ENCODE data around the gene SMOC2. TPM values are rescaled to one million over a fixed set of nuclear protein-coding genes. Genes with fewer than 3 reads are reported as not detected.

The SMOC2 gene
- total and polyA plus RNA-seq, 2 of the 4 experiments (the other 2 are of a cell fraction) = not detected

DNA sequence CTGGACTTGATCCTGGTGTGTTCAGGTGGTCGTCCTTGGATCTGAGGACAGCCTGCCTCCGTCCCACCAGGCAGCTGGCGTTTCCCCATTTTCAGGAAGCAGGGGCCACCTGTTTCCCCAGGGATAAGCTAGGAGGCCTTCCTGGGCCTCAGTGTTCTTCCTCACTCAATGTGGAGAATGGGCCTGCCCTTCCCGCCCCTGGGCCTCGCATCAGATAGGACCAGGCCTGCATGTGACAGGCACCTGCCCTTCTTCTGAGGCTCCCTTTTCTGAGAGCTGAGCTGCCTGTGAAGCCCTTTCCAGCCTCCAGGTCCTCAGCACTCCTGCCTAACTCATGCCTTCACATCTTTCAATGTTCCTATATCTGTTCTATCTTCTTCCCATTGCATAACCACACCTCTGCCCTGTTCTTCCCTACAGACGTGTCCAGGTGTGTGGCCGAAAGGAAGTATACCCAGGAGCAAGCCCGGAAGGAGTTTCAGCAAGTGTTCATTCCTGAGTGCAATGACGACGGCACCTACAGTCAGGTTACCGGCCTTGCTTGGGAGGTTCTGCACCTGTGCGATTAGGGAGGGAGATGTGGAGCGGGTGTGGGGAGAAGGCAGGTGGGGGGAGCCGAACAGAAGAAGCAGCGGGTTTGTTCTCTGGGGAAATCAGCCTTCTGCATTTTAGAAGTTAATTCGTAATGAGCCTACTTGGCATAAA, 85.1 kb downstream of the SMOC2 start:
- Histone ChIP-seq H3K27ac (ENCODE audit: insufficient read depth, low read length) (no peak overlapping the region), H2AFZ (replicated peaks; ENCODE audit: low read length, poor library complexity) (no peak overlapping the region), H3K4ac (ENCODE audit: low read depth, low read length) (no peak overlapping the region), H3K56ac (ENCODE audit: extremely low read depth, insufficient read depth, low read length) (no peak overlapping the region), H2AK9ac (replicated peaks; ENCODE audit: low read depth, low read length, poor library complexity) (no peak overlapping the region), H4K8ac (ENCODE audit: low read depth in 2 of 2, low read length in 2 of 2) (no peak overlapping the region), H4K5ac (ENCODE audit: low read depth, low read length) (no peak overlapping the region), H3K9me1 (ENCODE audit: insufficient read depth, low read length) (no peaks in the 10 kb centered on the region), H3K4me1 (ENCODE audit: control insufficient read depth, insufficient read depth, low read length) (no peaks in the 10 kb centered on the region), H3K23ac (ENCODE audit: low read depth, low read length) (no peak overlapping the region), H2BK15ac (ENCODE audit: low read depth, low read length) (no peak overlapping the region), H4K20me1 (ENCODE audit: insufficient read depth, low read length) (no peaks in the 10 kb centered on the region), H2BK5ac (ENCODE audit: low read depth, low read length, poor library complexity, severe bottlenecking) (no peak overlapping the region), H3K4me3 (ENCODE audit: insufficient read depth, low read depth, low read length) (no peak overlapping the region), H3K14ac (replicated peaks; ENCODE audit: low read depth, low read length) (no peak overlapping the region), H2AK5ac (ENCODE audit: low read depth, low read length) (no peak overlapping the region), H4K91ac (ENCODE audit: insufficient read depth, low read depth, low read length) (no peak overlapping the region), H3K79me1 (ENCODE audit: low read depth in 1 of 2, low read length in 2 of 2) (no peaks in the 10 kb centered on the region), H3K27me3 (ENCODE audit: control insufficient read depth, insufficient read depth, low read length) (no peaks in the 10 kb centered on the region), H3K9me3 (ENCODE audit: control insufficient read depth, insufficient read depth, low read length) (peaks cover 40% of the 10 kb centered on the region), H3K4me2 (ENCODE audit: low read depth, low read length) (no peak overlapping the region), H3K9ac (ENCODE audit: low read depth, low read length) (no peak overlapping the region), H2BK120ac (ENCODE audit: low read depth, low read length) (no peak overlapping the region), H3K18ac (ENCODE audit: low read depth, low read length) (no peak overlapping the region), H3K36me3 (ENCODE audit: control insufficient read depth, insufficient read depth, low read length) (no peaks in the 10 kb centered on the region), H2BK20ac (ENCODE audit: low read depth, low read length) (no peak overlapping the region)
- DNase-seq (no peak), ATAC-seq (ENCODE audit: low read depth) (no peak)
- TF ChIP-seq MAFK (IDR thresholded peaks at IDR 0.05; ENCODE audit: low read depth, low read length) (no peak), POLR2A (IDR thresholded peaks at IDR 0.05; ENCODE audit: low read depth, low read length) (no peak), MAZ (IDR thresholded peaks at IDR 0.05; ENCODE audit: borderline replicate concordance, low read depth, low read length) (no peak), MXI1 (IDR thresholded peaks at IDR 0.05; ENCODE audit: borderline replicate concordance, low read depth, low read length) (no peak), RCOR1 (IDR thresholded peaks at IDR 0.05; ENCODE audit: insufficient replicate concordance, low read length) (no peak), BHLHE40 (IDR thresholded peaks at IDR 0.05; ENCODE audit: low read depth, low read length) (no peak), RFX5 (IDR thresholded peaks at IDR 0.05; ENCODE audit: low read depth, low read length) (no peak), CEBPB (IDR thresholded peaks at IDR 0.05; ENCODE audit: low read depth, low read length) (no peak), FOS (IDR thresholded peaks at IDR 0.05; ENCODE audit: low read depth, low read length) (no peak), CHD1 (IDR thresholded peaks at IDR 0.05; ENCODE audit: low read depth, low read length) (no peak), RAD21 (IDR thresholded peaks at IDR 0.05; ENCODE audit: low read length) (no peak), NFE2L2 (IDR thresholded peaks at IDR 0.05; ENCODE audit: low read depth, low read length) (no peak), SMC3 (IDR thresholded peaks at IDR 0.05; ENCODE audit: low read depth, low read length) (no peak)
- TF ChIP-seq, protein P1, sequence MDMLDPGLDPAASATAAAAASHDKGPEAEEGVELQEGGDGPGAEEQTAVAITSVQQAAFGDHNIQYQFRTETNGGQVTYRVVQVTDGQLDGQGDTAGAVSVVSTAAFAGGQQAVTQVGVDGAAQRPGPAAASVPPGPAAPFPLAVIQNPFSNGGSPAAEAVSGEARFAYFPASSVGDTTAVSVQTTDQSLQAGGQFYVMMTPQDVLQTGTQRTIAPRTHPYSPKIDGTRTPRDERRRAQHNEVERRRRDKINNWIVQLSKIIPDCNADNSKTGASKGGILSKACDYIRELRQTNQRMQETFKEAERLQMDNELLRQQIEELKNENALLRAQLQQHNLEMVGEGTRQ (IDR thresholded peaks at IDR 0.05; ENCODE audit: low read depth, low read length) = no peak
- TF ChIP-seq, protein P2, sequence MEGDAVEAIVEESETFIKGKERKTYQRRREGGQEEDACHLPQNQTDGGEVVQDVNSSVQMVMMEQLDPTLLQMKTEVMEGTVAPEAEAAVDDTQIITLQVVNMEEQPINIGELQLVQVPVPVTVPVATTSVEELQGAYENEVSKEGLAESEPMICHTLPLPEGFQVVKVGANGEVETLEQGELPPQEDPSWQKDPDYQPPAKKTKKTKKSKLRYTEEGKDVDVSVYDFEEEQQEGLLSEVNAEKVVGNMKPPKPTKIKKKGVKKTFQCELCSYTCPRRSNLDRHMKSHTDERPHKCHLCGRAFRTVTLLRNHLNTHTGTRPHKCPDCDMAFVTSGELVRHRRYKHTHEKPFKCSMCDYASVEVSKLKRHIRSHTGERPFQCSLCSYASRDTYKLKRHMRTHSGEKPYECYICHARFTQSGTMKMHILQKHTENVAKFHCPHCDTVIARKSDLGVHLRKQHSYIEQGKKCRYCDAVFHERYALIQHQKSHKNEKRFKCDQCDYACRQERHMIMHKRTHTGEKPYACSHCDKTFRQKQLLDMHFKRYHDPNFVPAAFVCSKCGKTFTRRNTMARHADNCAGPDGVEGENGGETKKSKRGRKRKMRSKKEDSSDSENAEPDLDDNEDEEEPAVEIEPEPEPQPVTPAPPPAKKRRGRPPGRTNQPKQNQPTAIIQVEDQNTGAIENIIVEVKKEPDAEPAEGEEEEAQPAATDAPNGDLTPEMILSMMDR (conservative IDR thresholded peaks at IDR 0.05; ENCODE audit: low read depth, low read length) = no peak
- TF ChIP-seq, protein P3, sequence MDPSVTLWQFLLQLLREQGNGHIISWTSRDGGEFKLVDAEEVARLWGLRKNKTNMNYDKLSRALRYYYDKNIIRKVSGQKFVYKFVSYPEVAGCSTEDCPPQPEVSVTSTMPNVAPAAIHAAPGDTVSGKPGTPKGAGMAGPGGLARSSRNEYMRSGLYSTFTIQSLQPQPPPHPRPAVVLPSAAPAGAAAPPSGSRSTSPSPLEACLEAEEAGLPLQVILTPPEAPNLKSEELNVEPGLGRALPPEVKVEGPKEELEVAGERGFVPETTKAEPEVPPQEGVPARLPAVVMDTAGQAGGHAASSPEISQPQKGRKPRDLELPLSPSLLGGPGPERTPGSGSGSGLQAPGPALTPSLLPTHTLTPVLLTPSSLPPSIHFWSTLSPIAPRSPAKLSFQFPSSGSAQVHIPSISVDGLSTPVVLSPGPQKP (IDR thresholded peaks at IDR 0.05; ENCODE audit: borderline replicate concordance, low read depth, low read length) = no peak
- dilution Hi-C loops (cut with HindIII; ENCODE audit: low sequenced_read_pairs, unreplicated experiment) = no loop called here
- intact Hi-C loops (cut with micrococcal nuclease) = no loop called here
- CTCF ChIA-PET = no interaction called here
- no TSS peak for BruUV-seq (replicated peaks)
- WGBS, 2 experiments (ENCODE audit: extremely low coverage in 2 of 2, insufficient read length in 1 of 2) = 100% methylated on average over 1 of the region's 16 CpGs; no CpG with 5 or more reads in 1 of the 2 experiments
- in situ Hi-C loops (cut with MboI; ENCODE audit: low sequenced_read_pairs) = no loop called here
- POLR2A ChIA-PET (ENCODE audit: unreplicated experiment) = no interaction called here

Data from IMR-90 (cell line).